Measurements from ENCODE around the gene GPC2. TPM values are rescaled to one million over a fixed set of nuclear protein-coding genes. Genes with fewer than 3 reads are reported as not detected.

Gene GPC2
- total RNA-seq, 3 donors from 2014 or later (not counting 1 experiment from before 2014, with no cell fraction given): 1.9 to 2.4 (median 2.3) TPM

GRCh38 chr7:100163006-100163531 lies 14.1 kb downstream of the GPC2 start:
- H3K4me1 Mint-ChIP-seq: peaks cover 13 to 18% of the 10 kb centered on the region in 2 donors
- Histone ChIP-seq H3K4me1 (ENCODE audit: control insufficient read depth, insufficient read depth, low read length) (peaks cover 27% of the 10 kb centered on the region), H3K27ac (ENCODE audit: low read length) (no peak overlapping the region), H3K4me3 (ENCODE audit: low read length) (no peak overlapping the region), H3K27me3 (ENCODE audit: control insufficient read depth, insufficient read depth, low read length) (peaks cover 18% of the 10 kb centered on the region), H3K36me3 (ENCODE audit: control insufficient read depth, insufficient read depth, low read length) (no peaks in the 10 kb centered on the region), H3K9me3 (ENCODE audit: control insufficient read depth, insufficient read depth, low read length) (no peaks in the 10 kb centered on the region)
- no peaks in the 10 kb centered on the region for H3K36me3 Mint-ChIP-seq
- DNase-seq (peak in 1 of 2 donors; percentile 56), ATAC-seq (no peak)
- no peaks in the 10 kb centered on the region for H3K9me3 Mint-ChIP-seq
- intact Hi-C loops (cut with micrococcal nuclease): no loop called here
- no peak for TF ChIP-seq CTCF (IDR thresholded peaks at IDR 0.05)
- no peak overlapping the region for H3K27ac Mint-ChIP-seq
- H3K4me3 Mint-ChIP-seq: peak overlapping the region; percentile 6
- peaks cover 24 to 28% of the 10 kb centered on the region in 2 donors for H3K27me3 Mint-ChIP-seq (ENCODE audit: low read depth in 2 of 2)
- 66% methylated on average over 6 of the region's 6 CpGs for WGBS (ENCODE audit: insufficient coverage)

- Mint-ChIP-seq H3K27ac (no peak overlapping the region), H3K9me3 (no peaks in the 10 kb centered on the region), H3K36me3 (no peaks in the 10 kb centered on the region), H3K27me3 (ENCODE audit: low read depth in 2 of 2) (no peaks in the 10 kb centered on the region), H3K4me1 (peaks cover 6 to 17% of the 10 kb centered on the region in 2 donors), H3K4me3 (peak overlapping the region; percentile 58)
- 97% methylated on average over 18 of the region's 18 CpGs for WGBS (ENCODE audit: insufficient coverage)
- Histone ChIP-seq H3K27me3 (ENCODE audit: control insufficient read depth, insufficient read depth, low read length) (no peaks in the 10 kb centered on the region), H3K27ac (ENCODE audit: low read length) (no peak overlapping the region), H3K4me1 (ENCODE audit: control insufficient read depth, insufficient read depth, low read length) (peaks cover 28% of the 10 kb centered on the region), H3K9me3 (ENCODE audit: control insufficient read depth, insufficient read depth, low read length) (no peaks in the 10 kb centered on the region), H3K36me3 (ENCODE audit: control insufficient read depth, insufficient read depth, low read length) (peaks cover 16% of the 10 kb centered on the region), H3K4me3 (ENCODE audit: low read length) (no peak overlapping the region)
- TF ChIP-seq CTCF (IDR thresholded peaks at IDR 0.05): no peak
- ATAC-seq (no peak), DNase-seq (no peak)
- intact Hi-C loops (cut with micrococcal nuclease): no loop called here
Observed at GRCh38 chr7:100160067-100160466, 17.1 kb downstream of the GPC2 start.

- Histone ChIP-seq H3K27ac (ENCODE audit: low read length) (peak overlapping the region; percentile 64), H3K36me3 (ENCODE audit: control insufficient read depth, insufficient read depth, low read length) (peaks cover 19% of the 10 kb centered on the region), H3K4me3 (ENCODE audit: low read length) (peak overlapping the region; percentile 66), H3K27me3 (ENCODE audit: control insufficient read depth, insufficient read depth, low read length) (no peaks in the 10 kb centered on the region), H3K9me3 (ENCODE audit: control insufficient read depth, insufficient read depth, low read length) (no peaks in the 10 kb centered on the region), H3K4me1 (ENCODE audit: control insufficient read depth, insufficient read depth, low read length) (peaks cover 28% of the 10 kb centered on the region)
- peak in 1 of 2 donors; percentile 19 for DNase-seq
- Mint-ChIP-seq H3K27me3 (ENCODE audit: low read depth in 2 of 2) (no peaks in the 10 kb centered on the region), H3K9me3 (no peaks in the 10 kb centered on the region), H3K36me3 (no peaks in the 10 kb centered on the region), H3K4me1 (peaks cover 6 to 17% of the 10 kb centered on the region in 2 donors), H3K4me3 (peak overlapping the region; percentile 84), H3K27ac (peak overlapping the region; percentile 71 to 85)
- TF ChIP-seq CTCF (IDR thresholded peaks at IDR 0.05): no peak
- intact Hi-C loops (cut with micrococcal nuclease): no loop called here
- no peak for ATAC-seq
- 72% methylated on average over 5 of the region's 7 CpGs for WGBS (ENCODE audit: insufficient coverage)
Observed at GRCh38 chr7:100159099-100159623, 18.0 kb downstream of the GPC2 start.
